ENCODE results near the gene NDST1.

NDST1 gene

DNA sequence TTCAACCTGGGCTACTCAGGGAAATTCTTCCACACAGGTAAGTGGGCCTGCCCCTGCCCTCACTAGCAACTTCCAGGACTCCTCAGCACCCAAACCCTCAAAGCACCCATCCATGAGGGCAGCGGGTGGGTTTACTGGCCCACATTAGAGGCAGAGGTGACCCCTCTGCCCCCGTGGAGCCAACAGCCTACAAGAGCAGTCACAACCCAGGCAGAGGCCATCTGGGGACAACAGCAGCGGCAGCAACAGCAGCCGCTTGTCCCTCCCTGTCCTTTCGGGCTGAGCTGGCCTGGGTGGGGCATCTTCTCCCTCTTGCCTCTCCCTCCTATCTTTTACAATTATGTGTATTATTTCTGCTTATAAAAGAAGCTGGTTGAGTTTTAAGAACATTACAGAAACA, 25.1 kb downstream of the NDST1 start:
- 90% methylated on average over 2 of the region's 5 CpGs for WGBS (ENCODE audit: insufficient coverage)
- ChIA-PET CTCF (interaction anchor here (0.7 to 4.2 kb wide), 6 partner anchors 9 to 42 kb away, joined by 3 to 11 read pairs (median 6); no protein-coding TSS in a partner anchor), POLR2A (no interaction called here)
- Histone ChIP-seq H3K4me3 (ENCODE audit: control insufficient read depth in 1 of 7, extremely low read depth in 1 of 7, insufficient read depth in 4 of 7, low read depth in 2 of 7, low read length in 6 of 7) (no peak overlapping the region), H3K27ac (ENCODE audit: insufficient read depth in 1 of 2, low read depth in 1 of 2, low read length in 2 of 2, poor library complexity in 1 of 2, severe bottlenecking in 2 of 2) (no peak overlapping the region), H3K4me1 (ENCODE audit: control extremely low read depth in 1 of 4, control insufficient read depth in 4 of 4, insufficient read depth in 4 of 4, low read length in 3 of 4) (no peaks in the 10 kb centered on the region), H3K36me3 (ENCODE audit: control insufficient read depth in 4 of 4, insufficient read depth in 4 of 4, low read length in 3 of 4) (peaks cover 11 to 59% (median 43%) of the 10 kb centered on the region in 4 experiments), H3K27me3 (replicated peaks in 2 of 5; ENCODE audit: control insufficient read depth in 4 of 5, insufficient read depth in 5 of 5, low read length in 4 of 5) (no peaks in the 10 kb centered on the region), H3K9me3 (ENCODE audit: control extremely low read depth in 1 of 5, control insufficient read depth in 4 of 5, insufficient read depth in 2 of 5, low read depth in 1 of 5, low read length in 4 of 5) (peaks cover 0 to 2% (median 0%) of the 10 kb centered on the region in 5 experiments)
- no peak for DNase-seq

GRCh38 chr5:150534811-150535210, 26.9 kb downstream of the NDST1 start:
- no peak for DNase-seq
- H3K4me1 ChIP-seq (ENCODE audit: control extremely low read depth in 1 of 4, control insufficient read depth in 4 of 4, insufficient read depth in 4 of 4, low read length in 3 of 4), result no peaks in the 10 kb centered on the region
- peaks cover 19 to 72% (median 49%) of the 10 kb centered on the region in 4 experiments for H3K36me3 ChIP-seq (ENCODE audit: control insufficient read depth in 4 of 4, insufficient read depth in 4 of 4, low read length in 3 of 4)
- no peaks in the 10 kb centered on the region for H3K27me3 ChIP-seq (replicated peaks in 2 of 5; ENCODE audit: control insufficient read depth in 4 of 5, insufficient read depth in 5 of 5, low read length in 4 of 5)
- CTCF ChIA-PET, result interaction anchor here (1.1 to 2.4 kb wide), 4 partner anchors 11 to 43 kb away, joined by 3 to 10 read pairs (median 4); no protein-coding TSS in a partner anchor
- POLR2A ChIA-PET, result no interaction called here
- no peak overlapping the region for H3K27ac ChIP-seq (ENCODE audit: insufficient read depth in 1 of 2, low read depth in 1 of 2, low read length in 2 of 2, poor library complexity in 1 of 2, severe bottlenecking in 2 of 2)
- peaks cover 0 to 2% (median 0%) of the 10 kb centered on the region in 5 experiments for H3K9me3 ChIP-seq (ENCODE audit: control extremely low read depth in 1 of 5, control insufficient read depth in 4 of 5, insufficient read depth in 2 of 5, low read depth in 1 of 5, low read length in 4 of 5)
- 92% methylated on average over 9 of the region's 9 CpGs for WGBS (ENCODE audit: insufficient coverage)
- H3K4me3 ChIP-seq (ENCODE audit: control insufficient read depth in 1 of 7, extremely low read depth in 1 of 7, insufficient read depth in 4 of 7, low read depth in 2 of 7, low read length in 6 of 7), result no peak overlapping the region

DNA sequence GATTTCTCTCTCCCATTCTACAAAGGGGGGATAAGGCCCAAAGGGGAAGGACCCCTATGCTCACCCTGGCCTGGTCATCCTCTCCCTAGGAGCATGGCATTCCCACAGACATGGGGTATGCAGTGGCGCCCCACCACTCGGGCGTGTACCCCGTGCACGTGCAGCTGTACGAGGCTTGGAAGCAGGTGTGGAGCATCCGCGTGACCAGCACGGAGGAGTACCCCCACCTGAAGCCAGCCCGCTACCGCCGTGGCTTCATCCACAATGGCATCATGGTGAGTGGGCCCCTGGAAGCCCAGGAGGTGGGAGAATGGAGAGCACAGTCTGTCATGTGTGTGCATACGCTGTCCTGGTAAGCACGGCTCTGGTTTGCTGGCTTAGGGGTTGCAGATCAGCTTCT, 27.7 kb downstream of the NDST1 start:
- H3K27ac ChIP-seq (ENCODE audit: insufficient read depth in 1 of 2, low read depth in 1 of 2, low read length in 2 of 2, poor library complexity in 1 of 2, severe bottlenecking in 2 of 2), result no peak overlapping the region
- H3K4me3 ChIP-seq (ENCODE audit: control insufficient read depth in 1 of 7, extremely low read depth in 1 of 7, insufficient read depth in 4 of 7, low read depth in 2 of 7, low read length in 6 of 7), result no peak overlapping the region
- H3K36me3 ChIP-seq (ENCODE audit: control insufficient read depth in 4 of 4, insufficient read depth in 4 of 4, low read length in 3 of 4), result peaks cover 24 to 73% (median 56%) of the 10 kb centered on the region in 4 experiments
- over 99% methylated on average over 13 of the region's 14 CpGs for WGBS (ENCODE audit: insufficient coverage)
- CTCF ChIA-PET, result interaction anchor here (1.0 to 2.4 kb wide), 7 partner anchors 9 to 99 kb away, joined by 3 to 10 read pairs (median 3); no protein-coding TSS in a partner anchor
- no peaks in the 10 kb centered on the region for H3K27me3 ChIP-seq (replicated peaks in 2 of 5; ENCODE audit: control insufficient read depth in 4 of 5, insufficient read depth in 5 of 5, low read length in 4 of 5)
- POLR2A ChIA-PET, result no interaction called here
- peaks cover 0 to 2% (median 0%) of the 10 kb centered on the region in 5 experiments for H3K9me3 ChIP-seq (ENCODE audit: control extremely low read depth in 1 of 5, control insufficient read depth in 4 of 5, insufficient read depth in 2 of 5, low read depth in 1 of 5, low read length in 4 of 5)
- DNase-seq, result no peak
- H3K4me1 ChIP-seq (ENCODE audit: control extremely low read depth in 1 of 4, control insufficient read depth in 4 of 4, insufficient read depth in 4 of 4, low read length in 3 of 4), result no peaks in the 10 kb centered on the region

GRCh38 chr5:150538007-150538917, 30.3 kb downstream of the NDST1 start:
- H3K36me3 ChIP-seq (ENCODE audit: control insufficient read depth in 4 of 4, insufficient read depth in 4 of 4, low read length in 3 of 4), result peaks cover 29 to 81% (median 62%) of the 10 kb centered on the region in 4 experiments
- ChIA-PET POLR2A (no interaction called here), CTCF (interaction anchor here (1.0 to 1.7 kb wide), 4 partner anchors 20 to 79 kb away, joined by 3 to 5 read pairs (median 4); no protein-coding TSS in a partner anchor)
- H3K9me3 ChIP-seq (ENCODE audit: control extremely low read depth in 1 of 5, control insufficient read depth in 4 of 5, insufficient read depth in 2 of 5, low read depth in 1 of 5, low read length in 4 of 5), result peaks cover 0 to 2% (median 0%) of the 10 kb centered on the region in 5 experiments
- no peak for DNase-seq
- WGBS (ENCODE audit: insufficient coverage), result 91% methylated on average over 8 of the region's 8 CpGs
- peaks cover 0 to 6% (median 2%) of the 10 kb centered on the region in 4 experiments for H3K4me1 ChIP-seq (ENCODE audit: control extremely low read depth in 1 of 4, control insufficient read depth in 4 of 4, insufficient read depth in 4 of 4, low read length in 3 of 4)
- no peak overlapping the region for H3K27ac ChIP-seq (ENCODE audit: insufficient read depth in 1 of 2, low read depth in 1 of 2, low read length in 2 of 2, poor library complexity in 1 of 2, severe bottlenecking in 2 of 2)
- H3K4me3 ChIP-seq (ENCODE audit: control insufficient read depth in 1 of 7, extremely low read depth in 1 of 7, insufficient read depth in 4 of 7, low read depth in 2 of 7, low read length in 6 of 7), result no peak overlapping the region
- no peaks in the 10 kb centered on the region for H3K27me3 ChIP-seq (replicated peaks in 2 of 5; ENCODE audit: control insufficient read depth in 4 of 5, insufficient read depth in 5 of 5, low read length in 4 of 5)

DNA sequence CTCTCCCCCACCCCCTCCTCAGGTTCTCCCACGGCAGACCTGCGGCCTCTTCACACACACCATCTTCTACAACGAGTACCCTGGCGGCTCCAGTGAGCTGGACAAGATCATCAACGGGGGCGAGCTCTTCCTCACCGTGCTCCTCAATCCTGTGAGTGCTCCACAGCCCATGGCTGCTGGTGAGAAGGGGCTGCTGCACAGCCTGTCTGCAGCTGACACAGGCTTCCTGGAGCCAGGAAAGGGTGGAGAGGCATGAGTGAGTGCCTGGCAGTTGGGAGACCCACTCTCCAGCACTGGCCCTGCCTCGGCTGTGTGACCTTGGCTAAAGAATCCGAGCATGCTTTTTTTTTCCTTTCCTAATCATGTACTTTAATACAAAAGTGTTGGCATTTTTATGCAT, 31.3 kb downstream of the NDST1 start:
- Histone ChIP-seq H3K9me3 (ENCODE audit: control extremely low read depth in 1 of 5, control insufficient read depth in 4 of 5, insufficient read depth in 2 of 5, low read depth in 1 of 5, low read length in 4 of 5) (peaks cover 0 to 2% (median 0%) of the 10 kb centered on the region in 5 experiments), H3K4me3 (ENCODE audit: control insufficient read depth in 1 of 7, extremely low read depth in 1 of 7, insufficient read depth in 4 of 7, low read depth in 2 of 7, low read length in 6 of 7) (no peak overlapping the region), H3K27me3 (replicated peaks in 2 of 5; ENCODE audit: control insufficient read depth in 4 of 5, insufficient read depth in 5 of 5, low read length in 4 of 5) (no peaks in the 10 kb centered on the region), H3K27ac (ENCODE audit: insufficient read depth in 1 of 2, low read depth in 1 of 2, low read length in 2 of 2, poor library complexity in 1 of 2, severe bottlenecking in 2 of 2) (no peak overlapping the region), H3K4me1 (ENCODE audit: control extremely low read depth in 1 of 4, control insufficient read depth in 4 of 4, insufficient read depth in 4 of 4, low read length in 3 of 4) (peaks cover 0 to 6% (median 2%) of the 10 kb centered on the region in 4 experiments), H3K36me3 (ENCODE audit: control insufficient read depth in 4 of 4, insufficient read depth in 4 of 4, low read length in 3 of 4) (peaks cover 29 to 79% (median 60%) of the 10 kb centered on the region in 4 experiments)
- ChIA-PET POLR2A (no interaction called here), CTCF (interaction anchor here (1.0 to 1.7 kb wide), 5 partner anchors 19 to 83 kb away, joined by 3 to 5 read pairs (median 4); no protein-coding TSS in a partner anchor)
- 95% methylated on average over 9 of the region's 9 CpGs for WGBS (ENCODE audit: insufficient coverage)
- DNase-seq, result no peak

- Histone ChIP-seq H3K4me3 (ENCODE audit: control insufficient read depth in 1 of 7, extremely low read depth in 1 of 7, insufficient read depth in 4 of 7, low read depth in 2 of 7, low read length in 6 of 7) (no peak overlapping the region), H3K36me3 (ENCODE audit: control insufficient read depth in 4 of 4, insufficient read depth in 4 of 4, low read length in 3 of 4) (peaks cover 29 to 75% (median 54%) of the 10 kb centered on the region in 4 experiments), H3K4me1 (ENCODE audit: control extremely low read depth in 1 of 4, control insufficient read depth in 4 of 4, insufficient read depth in 4 of 4, low read length in 3 of 4) (peaks cover 0 to 6% (median 3%) of the 10 kb centered on the region in 4 experiments), H3K27ac (ENCODE audit: insufficient read depth in 1 of 2, low read depth in 1 of 2, low read length in 2 of 2, poor library complexity in 1 of 2, severe bottlenecking in 2 of 2) (no peak overlapping the region), H3K27me3 (replicated peaks in 2 of 5; ENCODE audit: control insufficient read depth in 4 of 5, insufficient read depth in 5 of 5, low read length in 4 of 5) (no peaks in the 10 kb centered on the region), H3K9me3 (ENCODE audit: control extremely low read depth in 1 of 5, control insufficient read depth in 4 of 5, insufficient read depth in 2 of 5, low read depth in 1 of 5, low read length in 4 of 5) (peaks cover 0 to 2% (median 0%) of the 10 kb centered on the region in 5 experiments)
- DNase-seq, result no peak
- CTCF ChIA-PET, result interaction anchor here (1.0 to 1.4 kb wide), 2 partner anchors 16 to 84 kb away, joined by 4 to 6 read pairs; no protein-coding TSS in a partner anchor
- WGBS (ENCODE audit: insufficient coverage), result 95% methylated on average over 9 of the region's 12 CpGs
- POLR2A ChIA-PET, result no interaction called here
Observed at GRCh38 chr5:150540042-150540441, 32.1 kb downstream of the NDST1 start.

Data from common myeloid progenitor, CD34-positive (primary cell).